Hepatocyte (in vitro differentiated cells): ENCODE results near the gene USP12. TPM values are rescaled to one million over a fixed set of nuclear protein-coding genes. Genes with fewer than 3 reads are reported as not detected.
"Not testable (repeated sequence)": the region's sequence is repeated elsewhere in the genome, so short reads cannot be mapped to it uniquely, and the experiment has no call there.

Experiments used
- DNase-seq: peaks from one replicate; pipeline ENCODE4 v3.0.0-alpha.2; 2016; ENCODE audit warnings: low spot score
- H2AFZ ChIP-seq: fragments of 200-600 bp; sonication (generic); 2 replicates; pipeline ENCODE4 v1.6.0; 2016; ENCODE audit warnings: antibody characterized with exemption, mild to moderate bottlenecking
- H3K27ac ChIP-seq: fragments of 200-600 bp; sonication (generic); 2 replicates; pipeline ENCODE4 v1.5.1; 2016; ENCODE audit warnings: mild to moderate bottlenecking
- H3K27me3 ChIP-seq: fragments of 200-600 bp; sonication (generic); 2 replicates; pipeline ENCODE4 v1.6.1; 2016
- H3K36me3 ChIP-seq: fragments of 200-600 bp; sonication (generic); replicated peaks from 2 replicates; pipeline ENCODE4 v1.5.1; 2016; ENCODE audit warnings: low read depth; ENCODE audit not compliant: insufficient read depth
- H3K4me1 ChIP-seq: fragments of 200-600 bp; sonication (generic); 2 replicates; pipeline ENCODE4 v1.5.1; 2016; ENCODE audit warnings: mild to moderate bottlenecking, moderate library complexity; ENCODE audit not compliant: insufficient read depth
- H3K4me2 ChIP-seq: fragments of 200-600 bp; sonication (generic); 2 replicates; pipeline ENCODE4 v1.6.0; 2016
- H3K4me3 ChIP-seq: fragments of 200-600 bp; sonication (generic); 2 replicates; pipeline ENCODE4 v1.5.1; 2016; ENCODE audit warnings: mild to moderate bottlenecking
- H3K79me2 ChIP-seq: fragments of 200-600 bp; sonication (generic); 2 replicates; pipeline ENCODE4 v1.6.0; 2017; ENCODE audit warnings: mild to moderate bottlenecking
- H3K9me2 ChIP-seq: fragments of 200-600 bp; sonication (generic); replicated peaks from 2 replicates; pipeline ENCODE4 v1.6.0; 2017; ENCODE audit warnings: mild to moderate bottlenecking; ENCODE audit not compliant: insufficient read depth
- H3K9me3 ChIP-seq: fragments of 200-600 bp; sonication (generic); 2 replicates; pipeline ENCODE4 v1.5.1; 2016; ENCODE audit warnings: low read depth, mild to moderate bottlenecking
- H4K20me1 ChIP-seq: fragments of 200-600 bp; sonication (generic); 2 replicates; pipeline ENCODE4 v1.6.0; 2016; ENCODE audit warnings: mild to moderate bottlenecking; ENCODE audit not compliant: insufficient read depth, poor library complexity, severe bottlenecking
- CTCF ChIP-seq: fragments of 200-600 bp; sonication (generic); IDR thresholded peaks from 2 replicates; pipeline ENCODE4 v1.5.1; 2016; ENCODE audit warnings: antibody characterized with exemption, mild to moderate bottlenecking; ENCODE audit not compliant: poor library complexity
- EZH2 ChIP-seq: fragments of 200-600 bp; sonication (generic); IDR thresholded peaks from 2 replicates; pipeline ENCODE4 v1.6.1; 2016; ENCODE audit warnings: antibody characterized with exemption, mild to moderate bottlenecking, borderline replicate concordance
- EZH2phosphoT487 ChIP-seq: fragments of 200-600 bp; sonication (generic); IDR thresholded peaks from one replicate; pipeline ENCODE4 v1.6.1; 2018; ENCODE audit warnings: antibody characterized with exemption, mild to moderate bottlenecking, low read depth, moderate library complexity; ENCODE audit not compliant: unreplicated experiment, severe bottlenecking
- WGBS: methylation state at CpG from one replicate; pipeline ENCODE4 v1.1.6; 2016; ENCODE audit warnings: low lambda C conversion rate; ENCODE audit errors: missing lambda C conversion rate; 5-methylcytosine and 5-hydroxymethylcytosine counted together
- polyA plus RNA-seq: library from polyadenylated mRNA; unstranded; fragments of >200 nt; fragmentation: Nextera tagmentation; extraction: Ambion mirVana; gene quantifications from 2 replicates; pipeline ENCODE4 v1.2.1, GENCODE V29; 2016
- total RNA-seq: library from RNA; depleted of rRNA; stranded (reverse); fragments of >200 nt; gene quantifications from 2 replicates; pipeline ENCODE4 v1.2.3, GENCODE V29; 2014

Gene USP12
- total and polyA plus RNA-seq, 2 experiments from 2014 or later = 17.5 to 26.4 TPM

GRCh38 chr13:27077451-27077850 is 94.2 kb downstream of the USP12 start:
- Histone ChIP-seq H3K27me3 (no peaks in the 10 kb centered on the region), H3K4me3 (no peak overlapping the region), H3K9me2 (no peaks in the 10 kb centered on the region), H3K4me2 (no peak overlapping the region), H3K9me3 (no peaks in the 10 kb centered on the region), H4K20me1 (no peaks in the 10 kb centered on the region), H3K4me1 (no peaks in the 10 kb centered on the region), H3K27ac (no peak overlapping the region), H2AFZ (no peak overlapping the region), H3K79me2 (no peaks in the 10 kb centered on the region), H3K36me3 (no peaks in the 10 kb centered on the region)
- 78% methylated on average over 1 of the region's 1 CpG for WGBS
- TF ChIP-seq EZH2phosphoT487 (no peak), CTCF (no peak), EZH2 (no peak)
- DNase-seq = no peak

GRCh38 chr13:27076421-27076820 is 95.2 kb downstream of the USP12 start:
- H3K27me3 ChIP-seq = no peaks in the 10 kb centered on the region
- no peaks in the 10 kb centered on the region for H3K9me3 ChIP-seq
- DNase-seq = no peak
- H3K36me3 ChIP-seq = no peaks in the 10 kb centered on the region
- H3K9me2 ChIP-seq = no peaks in the 10 kb centered on the region
- no peaks in the 10 kb centered on the region for H4K20me1 ChIP-seq
- no peak overlapping the region for H3K4me3 ChIP-seq
- H3K79me2 ChIP-seq = no peaks in the 10 kb centered on the region
- no peaks in the 10 kb centered on the region for H3K4me1 ChIP-seq
- no peak overlapping the region for H2AFZ ChIP-seq
- TF ChIP-seq CTCF (no peak), EZH2phosphoT487 (no peak), EZH2 (no peak)
- no peak overlapping the region for H3K4me2 ChIP-seq
- no peak overlapping the region for H3K27ac ChIP-seq

GRCh38 chr13:27073186-27073585 is 98.4 kb downstream of the USP12 start:
- H3K27me3 ChIP-seq = no peaks in the 10 kb centered on the region
- H3K4me1 ChIP-seq = no peaks in the 10 kb centered on the region
- no peaks in the 10 kb centered on the region for H3K9me2 ChIP-seq
- DNase-seq = no peak
- H3K27ac ChIP-seq = no peak overlapping the region
- no peak for TF ChIP-seq CTCF
- TF ChIP-seq EZH2phosphoT487 = no peak
- no peak for TF ChIP-seq EZH2
- H3K4me3 ChIP-seq = no peak overlapping the region
- no peaks in the 10 kb centered on the region for H3K79me2 ChIP-seq
- 100% methylated on average over 1 of the region's 1 CpG for WGBS
- H3K9me3 ChIP-seq = no peaks in the 10 kb centered on the region
- no peak overlapping the region for H2AFZ ChIP-seq
- H4K20me1 ChIP-seq = no peaks in the 10 kb centered on the region
- no peaks in the 10 kb centered on the region for H3K36me3 ChIP-seq
- H3K4me2 ChIP-seq = no peak overlapping the region

- H3K9me2 ChIP-seq, H3K4me3 ChIP-seq, H3K4me2 ChIP-seq, H3K27ac ChIP-seq, H3K36me3 ChIP-seq, H4K20me1 ChIP-seq, H3K9me3 ChIP-seq, H3K27me3 ChIP-seq, H3K4me1 ChIP-seq, H2AFZ ChIP-seq, H3K79me2 ChIP-seq, DNase-seq: not testable (repeated sequence)
- WGBS = 96% methylated on average over 1 of the region's 1 CpG
Observed at GRCh38 chr13:27066123-27066522, 105.5 kb downstream of the USP12 start.
